ENCODE results near the gene DOK6.

The DOK6 gene

DNA sequence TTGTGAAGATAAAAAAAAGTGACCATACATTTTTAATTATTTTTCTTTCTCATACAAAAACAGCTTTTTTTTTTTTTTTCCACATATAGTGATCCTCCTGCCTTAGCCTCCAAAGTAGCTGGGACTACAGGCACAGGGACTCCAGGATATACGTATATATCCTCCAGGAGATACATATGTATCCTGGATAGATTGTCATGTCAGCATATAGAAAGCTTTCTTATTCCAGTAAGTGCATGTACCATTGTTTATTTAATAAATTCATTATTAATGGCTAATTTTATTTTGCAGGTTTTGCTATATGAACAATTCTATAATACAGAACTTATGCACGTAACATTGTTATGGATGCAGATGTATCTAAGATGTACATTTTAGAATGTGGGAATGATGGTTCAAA, 138.7 kb downstream of the DOK6 start:
- DNase-seq (ENCODE audit: low read depth), result no peak

DNA sequence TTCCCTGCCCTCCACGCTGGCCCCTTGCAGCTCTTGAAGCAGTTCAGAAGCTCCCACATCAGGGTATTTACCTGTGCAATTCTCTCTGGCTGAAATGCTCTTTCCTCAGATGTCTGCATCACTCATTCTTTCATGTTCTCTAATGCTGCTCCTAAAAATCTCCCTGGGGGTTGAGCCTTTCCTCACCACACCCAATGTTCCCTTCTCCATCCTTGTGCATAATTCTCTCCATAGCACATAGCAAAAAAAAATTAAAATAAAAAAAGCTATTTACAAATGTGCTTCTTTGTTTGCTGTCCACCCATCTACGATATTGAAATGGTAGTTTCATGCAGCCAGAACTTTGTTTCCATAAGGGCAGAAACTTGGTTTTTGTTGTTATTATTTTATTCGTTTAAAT, 155.5 kb downstream of the DOK6 start:
- DNase-seq (ENCODE audit: low read depth), result no peak

DNA sequence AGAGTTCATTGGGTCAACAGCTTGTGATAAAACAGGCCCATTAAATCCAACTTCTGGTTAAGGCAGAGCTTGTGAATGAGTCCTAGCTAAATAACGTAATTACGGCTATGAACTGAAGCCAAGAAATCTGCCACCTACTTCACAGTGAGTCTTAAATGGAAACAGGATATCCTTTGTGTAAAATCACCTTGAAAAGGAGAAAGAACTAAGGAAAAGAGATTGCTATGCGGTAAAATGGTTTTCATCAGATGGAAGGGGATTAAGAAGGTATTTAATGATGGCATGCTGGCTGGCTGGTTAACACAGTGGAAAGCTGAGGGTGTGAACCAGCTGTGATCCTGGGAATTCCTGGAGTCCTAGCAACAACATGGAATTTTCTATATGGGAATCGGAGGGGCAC, 156.6 kb downstream of the DOK6 start:
- DNase-seq (ENCODE audit: low read depth), result no peak

DNA sequence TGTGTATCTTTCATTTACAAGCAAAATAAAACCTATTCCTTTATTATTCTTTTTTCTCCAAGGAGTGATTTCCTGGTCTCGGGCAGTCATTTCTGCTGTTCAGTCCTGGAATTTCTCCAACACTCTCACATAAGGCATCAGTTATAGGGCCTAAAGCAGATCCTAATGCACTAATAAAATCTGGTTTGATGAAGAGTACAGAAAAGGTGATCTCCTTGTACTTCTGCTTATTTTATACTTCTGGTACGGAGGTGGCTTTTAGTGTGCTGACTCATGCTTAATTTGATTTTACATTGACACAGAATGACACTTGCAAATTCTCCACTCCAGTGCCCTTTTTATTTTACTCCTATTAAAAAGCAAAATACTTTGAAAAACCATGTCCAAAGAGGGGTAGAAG, 157.4 kb downstream of the DOK6 start:
- DNase-seq (ENCODE audit: low read depth), result no peak

DNA sequence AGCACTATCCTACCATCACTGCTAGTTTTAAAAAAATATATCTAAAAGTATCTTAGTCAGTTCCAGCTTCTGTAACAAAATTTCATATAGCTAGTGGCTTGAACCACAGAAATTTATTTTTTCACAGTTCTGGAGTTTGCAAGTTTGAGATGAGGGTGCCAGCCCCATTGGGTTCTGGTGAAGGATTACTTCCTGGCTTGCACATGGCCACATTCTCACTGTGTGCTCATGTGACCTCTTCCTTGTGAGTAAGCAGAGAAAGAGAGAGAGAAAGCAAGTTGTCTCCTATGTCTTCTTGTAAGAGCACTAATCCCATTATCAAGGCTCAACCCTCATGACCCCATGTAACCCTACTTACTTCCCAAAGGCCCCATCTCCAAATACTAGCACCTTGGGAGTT, 158.9 kb downstream of the DOK6 start:
- no peak for DNase-seq (ENCODE audit: low read depth)

DNA sequence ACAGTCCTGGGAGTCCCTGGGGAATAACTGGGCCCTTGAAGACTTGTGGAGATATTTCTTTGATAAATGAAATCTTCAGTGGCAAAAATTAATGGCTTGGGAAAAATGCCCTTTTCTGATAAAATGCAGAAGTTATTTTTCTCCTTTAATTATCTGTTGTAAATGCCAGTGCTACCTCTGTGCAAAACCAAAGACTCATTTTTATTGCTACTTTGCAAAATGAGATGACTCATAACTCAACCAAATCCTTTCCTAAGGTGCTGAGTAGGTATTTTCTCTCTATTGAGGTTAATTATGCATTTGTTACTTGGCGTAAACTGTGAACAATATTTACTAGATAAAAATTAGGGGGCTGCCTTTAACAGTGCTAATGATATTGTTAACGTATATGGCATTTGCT, 163.9 kb downstream of the DOK6 start:
- DNase-seq (ENCODE audit: low read depth), result no peak

DNA sequence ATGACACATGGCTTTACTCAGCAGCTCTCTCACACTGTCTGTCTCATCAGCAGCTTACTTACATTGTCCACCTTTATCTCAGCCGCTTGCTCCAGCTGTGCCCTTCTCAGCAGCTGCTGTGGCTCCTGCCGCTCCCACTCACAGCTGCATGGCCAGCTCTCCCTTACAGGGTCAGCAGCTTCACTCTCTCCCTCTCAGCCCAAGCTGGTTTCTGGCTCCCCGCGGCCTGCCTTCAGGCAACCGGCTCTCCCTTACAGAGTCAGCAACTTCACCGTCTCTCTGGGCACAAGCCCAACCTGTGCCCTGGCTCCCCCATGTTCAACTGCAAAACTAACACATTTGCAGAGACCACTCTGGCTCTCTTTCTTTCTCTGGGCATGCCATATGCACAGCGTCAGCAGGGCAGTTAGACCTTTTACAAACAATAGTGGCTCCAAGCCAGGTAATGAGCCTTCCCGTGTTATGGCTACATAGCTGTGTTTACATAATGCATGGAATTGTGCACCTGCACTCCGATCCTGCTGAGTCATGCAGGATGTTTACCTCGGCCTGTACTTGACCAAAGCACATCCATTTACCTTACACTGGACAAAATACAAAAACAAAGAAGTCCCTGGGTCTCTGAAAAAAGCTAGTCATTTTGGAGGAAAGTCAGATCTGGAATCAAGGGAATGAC, 167.3 kb downstream of the DOK6 start:
- no peak for DNase-seq (ENCODE audit: low read depth)

DNA sequence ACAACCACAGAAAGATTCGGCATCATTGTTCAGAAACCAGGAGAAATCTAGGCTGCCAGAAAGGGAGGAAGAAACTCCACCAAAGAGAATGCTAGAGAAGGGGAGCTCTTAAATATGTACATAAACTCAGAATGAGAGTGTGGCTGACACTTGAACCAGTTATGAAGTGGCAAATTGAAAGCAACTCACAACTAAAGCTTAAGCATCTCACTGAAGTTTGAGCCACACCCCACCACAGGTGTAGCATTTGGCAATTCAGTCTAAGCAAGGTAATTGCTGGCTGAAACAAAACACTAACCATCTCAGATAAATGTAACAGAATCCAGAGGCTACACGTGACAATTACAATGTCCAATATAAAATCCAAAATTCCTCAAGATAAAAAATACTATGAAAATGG, 168.4 kb downstream of the DOK6 start:
- no peak for DNase-seq (ENCODE audit: low read depth)

DNA sequence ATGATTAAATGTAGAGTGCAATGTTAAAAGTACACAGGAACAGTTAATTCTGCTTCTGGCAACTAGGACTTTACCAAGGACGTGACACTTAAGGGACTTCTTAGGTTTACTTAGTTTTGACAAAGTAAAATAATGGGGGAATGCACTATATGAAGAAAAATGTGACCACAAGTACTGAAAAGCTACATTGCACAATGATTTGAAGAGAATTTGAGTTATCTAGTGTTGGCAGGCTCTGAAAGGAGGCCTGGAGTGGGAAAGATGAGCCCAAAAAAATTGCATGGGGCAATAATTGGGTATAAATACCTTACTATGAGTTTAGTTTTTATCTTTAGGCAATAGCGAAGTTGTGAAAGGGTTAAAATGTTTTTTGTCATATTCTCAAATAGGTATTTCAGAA, 173.7 kb downstream of the DOK6 start:
- DNase-seq (ENCODE audit: low read depth), result no peak

DNA sequence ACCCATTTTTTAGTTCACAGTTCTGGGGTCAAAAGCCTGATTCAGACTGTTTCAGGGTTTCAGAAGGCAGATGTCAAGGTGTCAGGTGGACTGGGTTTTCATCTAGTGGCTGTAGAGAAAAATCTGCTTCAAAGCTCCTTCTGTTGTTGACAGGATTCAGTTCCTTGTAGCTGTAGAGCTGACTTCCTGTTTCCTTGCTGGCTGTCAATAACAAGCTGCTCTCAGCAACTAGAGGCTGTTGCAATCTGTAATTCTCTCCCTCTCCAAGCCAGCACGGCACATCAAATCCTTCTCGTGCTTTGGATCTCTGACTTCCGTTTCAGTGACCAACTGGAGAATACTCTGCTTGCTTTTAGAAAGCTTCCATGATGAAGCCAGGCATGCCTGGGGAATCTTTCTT, 179.4 kb downstream of the DOK6 start:
- no peak for DNase-seq (ENCODE audit: low read depth)

DNA sequence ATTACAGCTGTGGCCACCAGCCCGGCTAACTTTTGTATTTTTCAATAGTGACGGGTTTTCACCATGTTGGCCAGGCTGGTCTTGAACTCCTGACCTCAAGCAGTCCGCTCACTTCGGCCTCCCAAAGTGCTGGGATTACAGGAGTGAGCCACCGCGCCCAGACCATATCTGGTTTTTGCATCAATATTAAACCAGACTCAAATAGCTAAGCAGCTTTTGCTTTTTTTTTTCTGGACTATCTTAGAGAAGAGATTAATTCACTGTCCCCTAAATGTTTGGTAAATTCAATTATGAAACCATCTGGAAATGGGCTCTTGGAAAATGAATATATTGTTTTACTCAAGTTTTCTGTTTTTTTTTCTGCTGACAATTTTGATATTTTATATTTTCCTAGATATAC, 183.7 kb downstream of the DOK6 start:
- no peak for DNase-seq (ENCODE audit: low read depth)

DNA sequence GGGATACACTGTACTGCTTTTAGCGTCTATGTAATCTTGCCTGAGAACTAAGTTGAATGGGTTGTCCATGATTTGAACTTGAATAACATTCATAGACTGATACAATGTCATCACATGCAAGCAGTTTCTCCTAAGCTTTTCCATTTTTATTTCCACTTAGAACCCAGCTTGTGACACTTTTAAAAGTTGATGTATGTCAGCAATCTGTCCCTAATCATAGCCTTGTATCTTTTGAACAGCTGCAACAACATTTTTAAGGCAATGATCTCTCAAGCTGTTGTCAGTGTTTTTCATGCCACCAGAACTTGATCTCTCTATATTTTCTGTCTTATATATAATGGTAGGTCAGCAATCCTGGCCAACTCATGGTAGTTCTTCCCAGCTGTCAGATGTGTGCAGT, 185.0 kb downstream of the DOK6 start:
- no peak for DNase-seq (ENCODE audit: low read depth)

DNA sequence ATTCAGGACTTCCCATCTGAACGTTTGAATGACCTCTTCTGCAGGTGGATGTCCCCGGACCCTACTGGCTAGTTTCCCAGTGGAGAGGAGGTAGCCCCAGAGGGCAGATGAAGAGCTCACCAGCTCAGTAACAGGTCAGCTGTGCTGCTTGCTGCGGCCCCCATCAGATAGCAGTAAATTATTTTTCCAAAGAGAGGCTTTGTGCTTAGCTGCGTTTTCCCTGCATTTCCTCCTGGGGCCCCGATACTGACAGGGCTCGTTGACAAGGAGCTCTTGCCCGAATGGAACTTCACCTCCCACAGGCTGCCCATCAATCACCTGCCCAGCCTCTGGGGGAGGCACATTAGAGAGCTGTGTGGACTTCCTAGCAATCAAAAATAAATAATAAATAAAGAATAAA, 185.8 kb downstream of the DOK6 start:
- no peak for DNase-seq (ENCODE audit: low read depth)

DNA sequence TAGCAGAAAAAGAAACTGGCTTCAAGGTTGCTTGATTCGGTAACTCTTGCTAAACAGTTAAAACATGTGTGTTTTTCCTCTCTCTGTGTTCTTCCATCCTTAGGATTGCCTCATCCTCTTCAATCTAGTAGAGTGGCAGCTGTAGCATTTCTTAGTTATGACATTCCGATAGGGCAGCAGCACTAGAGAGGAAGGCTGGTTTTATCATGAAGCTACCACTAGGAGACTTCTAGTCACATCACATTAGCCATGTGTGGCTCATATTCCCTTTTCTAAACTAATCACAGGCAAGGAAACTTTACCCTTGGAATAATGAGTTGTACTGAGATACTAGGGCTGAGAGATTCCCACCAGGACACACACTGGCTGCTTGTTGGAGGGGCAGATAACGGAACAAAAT, 187.6 kb downstream of the DOK6 start:
- DNase-seq (ENCODE audit: low read depth), result no peak

DNA sequence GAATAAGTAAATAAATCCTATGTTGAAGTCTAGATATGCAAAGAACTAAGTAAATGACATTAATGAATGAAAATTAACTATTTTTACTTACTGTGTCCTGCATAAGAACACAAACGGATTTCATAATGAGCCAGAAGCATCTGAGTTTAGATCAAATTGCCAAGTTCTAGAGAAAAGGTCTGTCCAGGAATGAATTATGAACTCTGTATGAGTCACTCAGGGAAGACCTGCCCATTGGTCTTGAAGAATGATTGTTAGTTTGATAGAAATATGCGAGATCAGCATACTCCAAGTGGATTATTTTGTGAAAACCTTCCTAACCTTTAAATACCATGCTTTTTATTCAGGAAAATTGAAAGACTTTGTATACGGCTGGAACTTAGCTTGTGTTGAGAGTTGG, 189.5 kb downstream of the DOK6 start:
- no peak for DNase-seq (ENCODE audit: low read depth)

DNA sequence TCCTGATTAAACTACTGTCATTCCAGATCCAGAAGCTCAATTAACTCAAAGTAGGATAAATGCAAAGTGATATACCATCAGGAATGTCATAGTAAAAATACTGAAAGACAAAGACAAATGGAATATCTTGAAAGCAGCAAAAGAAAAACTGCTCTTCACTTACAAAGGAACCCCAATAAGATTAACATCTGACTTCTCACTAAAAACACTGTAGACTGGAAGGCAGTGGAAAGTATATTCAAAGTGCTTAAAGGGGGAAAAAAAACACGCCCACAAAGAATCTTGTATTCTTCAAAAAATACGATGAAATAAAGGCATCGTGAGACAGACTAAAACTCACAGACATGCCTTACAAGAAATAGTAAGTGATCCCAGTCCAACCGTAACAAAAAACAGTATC, 195.7 kb downstream of the DOK6 start:
- no peak for DNase-seq (ENCODE audit: low read depth)

DNA sequence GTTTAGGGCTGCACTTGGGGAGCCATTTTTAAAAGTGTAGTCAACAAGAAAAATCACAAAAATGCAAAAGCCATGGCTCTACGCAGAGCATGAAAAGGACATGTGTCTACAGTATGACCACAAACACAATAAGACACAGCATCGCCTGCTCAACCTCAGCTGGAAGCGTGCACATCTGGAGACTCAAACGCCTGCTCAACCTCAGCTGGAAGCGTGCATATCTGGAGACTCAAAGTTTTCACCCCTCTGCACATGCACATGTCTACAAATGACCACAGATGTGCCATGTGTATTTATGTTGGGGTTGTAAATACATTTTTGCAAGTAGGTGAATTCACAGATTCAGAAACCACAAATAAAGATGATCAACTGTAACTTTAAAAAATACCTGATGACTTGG, 196.9 kb downstream of the DOK6 start:
- DNase-seq (ENCODE audit: low read depth), result no peak

DNA sequence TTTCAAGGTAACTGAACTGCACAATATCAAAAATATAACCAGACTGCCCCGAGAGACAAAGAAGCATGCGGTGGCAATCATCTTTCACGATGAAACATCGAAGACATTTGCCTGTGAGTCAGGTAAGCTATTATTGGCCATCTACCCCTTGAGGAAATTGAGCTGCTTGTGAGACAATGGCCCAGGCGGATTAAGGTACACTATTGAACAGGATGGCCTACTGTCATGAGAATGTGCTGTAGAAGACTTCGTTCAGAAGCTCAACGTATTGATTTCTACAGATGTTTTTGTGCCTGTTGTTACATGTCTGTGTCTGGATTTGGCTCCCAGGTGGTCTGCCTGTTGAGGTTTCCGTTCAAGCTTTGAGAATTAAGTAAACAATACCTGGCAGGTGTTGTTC, 198.7 kb downstream of the DOK6 start:
- no peak for DNase-seq (ENCODE audit: low read depth)

DNA sequence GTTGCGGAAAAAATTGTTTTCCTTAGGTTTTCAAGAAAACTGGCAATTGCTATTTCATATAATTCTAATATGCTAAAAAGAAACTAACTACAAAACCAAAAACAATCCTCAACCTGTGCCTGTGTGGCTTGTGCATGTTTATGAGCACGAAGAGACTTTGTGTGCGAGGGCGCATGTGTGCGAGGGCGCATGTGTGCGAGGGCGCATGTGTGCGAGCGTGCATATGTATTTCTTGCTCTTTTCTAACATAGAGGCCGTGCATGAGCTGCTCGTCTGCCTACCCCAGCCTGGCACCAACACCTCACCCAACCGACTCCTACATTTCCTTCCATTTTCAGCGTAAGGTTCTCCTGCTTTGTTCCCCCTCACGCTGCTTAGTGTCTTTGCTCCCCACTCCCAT, 211.6 kb downstream of the DOK6 start:
- DNase-seq (ENCODE audit: low read depth), result no peak

DNA sequence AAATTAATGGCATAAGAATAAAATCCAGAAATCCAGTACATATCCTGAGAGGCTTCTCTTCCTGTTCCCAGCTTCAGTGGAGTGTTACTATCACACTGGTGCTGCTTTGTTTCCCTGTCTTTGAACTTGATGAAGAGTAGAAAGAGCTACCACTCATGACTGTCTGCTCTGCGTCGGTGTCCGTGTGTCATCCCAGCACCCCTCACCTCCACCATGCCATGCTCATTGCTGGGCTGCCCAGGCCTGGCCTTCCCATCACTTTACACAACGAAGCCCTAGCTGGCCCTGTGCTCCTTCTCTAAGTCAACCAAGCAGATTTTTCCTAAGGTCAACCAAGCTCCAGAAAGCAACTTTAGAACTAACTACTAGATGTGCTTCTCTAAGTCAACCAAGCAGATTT, 215.4 kb downstream of the DOK6 start:
- DNase-seq (ENCODE audit: low read depth), result no peak

DNA sequence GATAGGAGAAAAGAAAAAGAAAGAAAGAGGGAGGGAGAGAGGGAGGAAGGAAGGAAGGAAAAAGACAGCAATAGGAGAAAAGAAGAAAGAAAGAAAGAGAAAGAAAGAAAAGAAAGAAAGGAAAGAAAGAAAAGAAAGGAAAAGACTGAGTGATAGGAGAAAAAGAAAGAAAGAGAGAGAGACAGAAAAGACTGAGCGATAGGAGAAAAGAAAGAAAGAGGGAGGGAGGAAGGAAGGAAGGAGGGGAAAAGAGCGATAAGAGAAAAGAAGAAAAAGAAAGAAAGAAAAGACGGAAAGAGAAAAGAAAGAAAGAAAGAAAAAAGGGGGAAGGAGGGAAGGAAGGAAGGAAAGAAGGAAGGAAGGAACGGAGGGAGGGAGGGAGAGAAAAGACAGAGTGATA, 216.7 kb downstream of the DOK6 start:
- no peak for DNase-seq (ENCODE audit: low read depth)

DNA sequence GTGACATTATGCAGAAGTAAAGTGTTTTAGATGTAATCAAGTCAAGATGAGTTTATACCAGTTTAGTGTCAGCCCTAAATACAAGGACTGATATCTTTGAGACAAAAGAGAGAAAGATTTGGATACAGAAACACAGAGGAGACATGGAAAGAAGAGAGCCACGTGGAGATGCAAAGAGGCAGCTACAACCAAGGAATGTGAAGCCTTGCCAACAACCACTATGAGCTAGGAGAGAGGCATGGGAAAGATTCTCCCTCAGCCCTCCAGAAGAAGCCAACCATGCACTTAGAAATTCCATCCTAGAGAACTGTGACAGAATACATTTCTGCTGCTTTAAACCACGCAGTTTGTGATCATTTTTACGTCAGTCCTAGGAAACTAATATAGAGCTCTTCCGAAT, 217.2 kb downstream of the DOK6 start:
- no peak for DNase-seq (ENCODE audit: low read depth)

DNA sequence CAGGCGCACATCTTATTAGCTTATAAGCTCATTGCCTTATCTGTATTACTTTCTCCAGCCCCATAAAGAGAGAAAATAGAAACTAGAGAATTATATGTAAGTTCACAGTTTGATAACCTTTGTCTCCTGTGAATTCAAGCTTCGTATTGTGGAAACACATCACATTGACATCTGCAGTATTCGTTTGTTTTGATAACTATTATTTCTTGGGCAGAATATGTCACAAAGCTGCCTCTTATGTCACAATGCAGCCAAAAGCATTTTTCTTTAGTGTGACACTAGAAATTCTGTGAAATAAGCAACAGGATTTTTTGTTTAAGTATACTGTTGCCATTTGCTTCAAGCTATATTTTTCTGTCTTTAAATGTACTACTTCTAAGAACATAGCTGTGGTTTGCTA, 221.5 kb downstream of the DOK6 start:
- DNase-seq (ENCODE audit: low read depth), result no peak

DNA sequence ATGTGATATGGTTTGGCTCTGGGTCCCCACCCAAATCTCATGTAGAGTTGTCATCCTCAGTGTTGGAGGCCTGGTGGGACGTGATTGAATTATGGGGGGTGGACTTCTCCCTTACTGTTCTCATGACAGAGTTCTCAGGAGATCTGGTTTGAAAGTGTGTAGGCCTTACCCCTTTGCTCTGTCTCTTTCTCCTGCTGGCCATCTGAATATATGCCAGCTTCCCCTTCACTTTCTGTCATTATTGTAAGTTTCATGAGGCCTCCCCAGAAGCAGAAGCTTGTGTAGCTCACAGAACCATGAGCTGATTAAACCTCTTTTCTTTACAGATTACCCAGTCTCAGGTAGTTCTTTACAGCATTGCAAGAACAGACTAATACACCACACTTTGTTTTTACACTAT, 222.3 kb downstream of the DOK6 start:
- no peak for DNase-seq (ENCODE audit: low read depth)

DNA sequence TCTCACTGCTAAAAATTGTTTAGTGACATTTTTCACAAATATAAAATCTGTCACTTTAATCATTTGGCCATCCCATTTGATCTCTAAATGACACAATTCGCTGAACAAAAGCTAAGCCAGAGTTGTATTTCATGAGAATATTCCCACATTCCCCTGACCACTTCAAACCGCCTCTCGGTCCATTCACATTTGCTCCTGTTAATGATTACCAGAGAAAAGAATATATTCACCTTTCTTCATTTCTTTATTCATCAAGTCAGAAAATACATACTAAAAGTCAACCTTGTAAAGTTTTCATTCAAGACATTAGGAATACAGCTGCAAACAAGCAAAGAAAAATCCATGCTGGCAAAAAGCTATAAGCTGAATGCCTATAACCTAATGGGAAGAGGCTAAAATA, 225.5 kb downstream of the DOK6 start:
- DNase-seq (ENCODE audit: low read depth), result no peak

Data from stimulated activated CD8-positive, alpha-beta memory T cell treated with anti-CD3 and anti-CD28 coated beads, Interleukin-7, amount 100 ng/mL, for 24 hours (primary cell).